Measurements from ENCODE around the gene TRAF4. TPM values are rescaled to one million over a fixed set of nuclear protein-coding genes. Genes with fewer than 3 reads are reported as not detected.
A peak's percentile ranks its signal among the peaks of the same experiment; 100 is the strongest.

The TRAF4 gene
- total RNA-seq, 1 experiment from 2014 or later, result 227 TPM

GRCh38 chr17:28763804-28764266 is 20.0 kb downstream of the TRAF4 start:
- Histone ChIP-seq H3K4ac (ENCODE audit: low read depth, low read length) (no peak overlapping the region), H3K18ac (ENCODE audit: insufficient read length, low read depth, low read length) (no peak overlapping the region), H3K9me3 (ENCODE audit: control insufficient read depth, low read depth, low read length) (no peaks in the 10 kb centered on the region), H2BK120ac (ENCODE audit: low read depth, low read length, poor library complexity, severe bottlenecking) (no peak overlapping the region), H3K79me1 (ENCODE audit: insufficient read depth, low read depth, low read length, poor library complexity, severe bottlenecking) (no peaks in the 10 kb centered on the region), H3K4me1 (ENCODE audit: insufficient read depth, low read length) (peaks cover 3% of the 10 kb centered on the region; the same call in 1 of the 2 replicates), H3K27me3 (ENCODE audit: insufficient read depth, low read length) (no peaks in the 10 kb centered on the region), H2BK12ac (ENCODE audit: insufficient read length, low read depth, low read length) (no peak overlapping the region), H3K23ac (ENCODE audit: insufficient read length, low read depth, low read length) (no peak overlapping the region), H2BK15ac (ENCODE audit: low read depth, low read length) (no peak overlapping the region), H3T11ph (ENCODE audit: low read length) (no peak overlapping the region), H4K91ac (ENCODE audit: insufficient read length, low read depth, low read length) (no peak overlapping the region), H3K4me2 (ENCODE audit: insufficient read depth, insufficient read length, low read length) (no peak overlapping the region), H3K27ac (ENCODE audit: insufficient read length, low read depth, low read length) (no peak overlapping the region), H3K23me2 (ENCODE audit: insufficient read length, low read depth, low read length, poor library complexity, severe bottlenecking) (no peaks in the 10 kb centered on the region), H2AK5ac (ENCODE audit: insufficient read length, low read length) (no peak overlapping the region), H3K9ac (ENCODE audit: extremely low read depth, insufficient read length, low read length) (no peak overlapping the region), H2AFZ (ENCODE audit: low read length) (no peak overlapping the region), H3K79me2 (ENCODE audit: insufficient read depth, low read length) (0 out of 2 replicates have a peak, but pooled peaks cover 2% of the 10 kb centered on the region), H4K5ac (ENCODE audit: insufficient read length, low read depth, low read length) (no peak overlapping the region), H3K14ac (ENCODE audit: insufficient read depth, low read length) (no peak overlapping the region), H3K56ac (ENCODE audit: insufficient read length, low read depth, low read length) (no peak overlapping the region), H2BK20ac (ENCODE audit: low read depth, low read length, poor library complexity, severe bottlenecking) (no peak overlapping the region), H4K8ac (replicated peaks; ENCODE audit: insufficient read length, low read depth, low read length) (no peak overlapping the region), H2BK5ac (ENCODE audit: insufficient read length, low read length) (no peak overlapping the region), H4K20me1 (ENCODE audit: control insufficient read depth, insufficient read depth, insufficient read length) (no peaks in the 10 kb centered on the region)
- WGBS (ENCODE audit: extremely low coverage, insufficient read length, low lambda C conversion rate), result no CpG with 5 or more reads among the region's 5 CpGs
- Mint-ChIP-seq H3K36me3 (ENCODE audit: insufficient read depth in 1 of 3, low read depth in 3 of 3) (peaks cover 25 to 41% (median 37%) of the 10 kb centered on the region in 3 experiments; a peak in 6 of 7 replicates), H3K4me1 (peaks cover 36 to 38% of the 10 kb centered on the region in 2 experiments), H3K4me3 (no peak overlapping the region), H3K27ac (no peak overlapping the region; a peak in 1 of 7 replicates), H3K9me3 (no peaks in the 10 kb centered on the region), H3K27me3 (ENCODE audit: low read depth) (no peaks in the 10 kb centered on the region)
- peak; percentile 94 for TF ChIP-seq CTCF (conservative IDR thresholded peaks at IDR 0.05)
- peak; percentile 66 for DNase-seq
